PC-3 (cell line): Measurements from ENCODE around the gene RILPL2. TPM values are rescaled to one million over a fixed set of nuclear protein-coding genes. Genes with fewer than 3 reads are reported as not detected.

Source experiments
- ATAC-seq: fragments of 200-7000 bp; cut with Tn5 transposase; 2 replicates; pipeline ENCODE4 v1.9.1; 2020; ENCODE audit warnings: mild to moderate bottlenecking, moderate library complexity
- BruUV-seq: library from RNA; stranded (reverse); fragments of 400-500 nt; replicated peaks from 2 replicates; lab custom pipeline; 2021; lab: Mats Ljungman, UMichigan
- CTCF ChIA-PET: fragments of 300-600 bp; sonication (Branson Sonifier 250); formaldehyde crosslinking; loops from one replicate; lab custom pipeline; 2022; ENCODE audit warnings: antibody characterized with exemption; lab: Charles Lee
- POLR2A ChIA-PET: fragments of 300-600 bp; sonication (Branson Sonifier 250); formaldehyde crosslinking; loops from one replicate; lab custom pipeline; 2022; ENCODE audit warnings: antibody characterized with exemption; ENCODE audit not compliant: unreplicated experiment; lab: Charles Lee
- DNase-seq: peaks from one replicate; pipeline ENCODE4 v3.0.0-alpha.2; 2015
- H2AFZ ChIP-seq: fragments of 300-600 bp; sonication (generic); 2 replicates; pipeline ENCODE4 v1.6.0; 2016; ENCODE audit warnings: antibody characterized with exemption, low read length
- H3F3A ChIP-seq: fragments of 300-600 bp; sonication (generic); one replicate; pipeline ENCODE4 v1.6.0; 2017; ENCODE audit warnings: antibody characterized with exemption, low read length, control low read depth, mild to moderate bottlenecking; ENCODE audit not compliant: unreplicated experiment
- H3K27ac ChIP-seq: fragments of 300-600 bp; sonication (generic); 2 replicates; pipeline ENCODE4 v1.5.1; 2016; ENCODE audit warnings: mild to moderate bottlenecking, low read length
- H3K27me3 ChIP-seq: fragments of 300-600 bp; sonication (generic); 2 replicates; pipeline ENCODE4 v1.6.1; 2016; ENCODE audit warnings: low read length, mixed read lengths
- H3K36me3 ChIP-seq: fragments of 300-600 bp; sonication (generic); 2 replicates; pipeline ENCODE4 v1.6.1; 2016; ENCODE audit warnings: low read depth, mixed run types, low read length, mixed read lengths
- H3K4me1 ChIP-seq: fragments of 300-600 bp; sonication (generic); 2 replicates; pipeline ENCODE4 v1.5.1; 2016; ENCODE audit warnings: low read length; ENCODE audit not compliant: insufficient read depth
- H3K4me2 ChIP-seq: fragments of 300-600 bp; sonication (generic); 2 replicates; pipeline ENCODE4 v1.6.0; 2016; ENCODE audit warnings: low read length
- H3K4me3 ChIP-seq: fragments of 300-600 bp; sonication (generic); 2 replicates; pipeline ENCODE4 v1.5.1; 2016; ENCODE audit warnings: mild to moderate bottlenecking, low read length, mixed read lengths
- H3K79me2 ChIP-seq: fragments of 300-600 bp; sonication (generic); 2 replicates; pipeline ENCODE4 v1.6.1; 2017; ENCODE audit warnings: low read length, mixed read lengths
- H3K9ac ChIP-seq: fragments of 300-600 bp; sonication (generic); 2 replicates; pipeline ENCODE4 v1.6.0; 2016; ENCODE audit warnings: mild to moderate bottlenecking, low read length
- H3K9me2 ChIP-seq: fragments of 300-600 bp; sonication (generic); replicated peaks from 2 replicates; pipeline ENCODE4 v1.6.1; 2016; ENCODE audit warnings: mixed run types, low read length, mixed read lengths
- H3K9me3 ChIP-seq: fragments of 300-600 bp; sonication (generic); 2 replicates; pipeline ENCODE4 v1.6.1; 2016; ENCODE audit warnings: low read length, mixed read lengths
- H4K20me1 ChIP-seq: fragments of 300-600 bp; sonication (generic); 2 replicates; pipeline ENCODE4 v1.6.1; 2016; ENCODE audit warnings: low read length, mixed read lengths
- CTCF ChIP-seq: fragments of 300-600 bp; sonication (generic); conservative IDR thresholded peaks from 2 replicates; pipeline ENCODE4 v1.5.1; 2017; ENCODE audit warnings: antibody characterized with exemption, low read depth, mild to moderate bottlenecking, low read length
- EZH2 ChIP-seq: fragments of 300-600 bp; sonication (generic); IDR thresholded peaks from one replicate; pipeline ENCODE4 v1.6.1; 2017; ENCODE audit warnings: antibody characterized with exemption, mild to moderate bottlenecking, low read length; ENCODE audit not compliant: unreplicated experiment
- EZH2phosphoT487 ChIP-seq: fragments of 300-600 bp; sonication (generic); IDR thresholded peaks from 2 replicates; pipeline ENCODE4 v1.6.1; 2018; ENCODE audit warnings: mild to moderate bottlenecking, antibody characterized with exemption, low read length, borderline replicate concordance
- intact Hi-C: fragments of 100-400 bp; cut with micrococcal nuclease; formaldehyde crosslinking; loops from 2 replicates; pipeline ENCODE4 v1.9.0; 2023
- total RNA-seq: library from RNA; depleted of rRNA; stranded (reverse); fragments of >200 nt; gene quantifications from 2 replicates; pipeline ENCODE4 v1.2.3, GENCODE V29; 2014

The RILPL2 gene
- total RNA-seq, 1 experiment from 2014 or later: 2.2 TPM

GRCh38 chr12:123404581-123404980 is 31.9 kb downstream of the RILPL2 start:
- ChIA-PET CTCF (no interaction called here), POLR2A (no interaction called here)
- no peak for DNase-seq
- Histone ChIP-seq H3K4me2 (no peak overlapping the region), H3K9me3 (no peaks in the 10 kb centered on the region), H4K20me1 (no peaks in the 10 kb centered on the region), H3K9me2 (no peaks in the 10 kb centered on the region), H3F3A (no peaks in the 10 kb centered on the region), H3K9ac (no peak overlapping the region), H2AFZ (no peak overlapping the region), H3K27ac (no peak overlapping the region), H3K79me2 (peaks cover 4% of the 10 kb centered on the region; the same call in 1 of the 2 replicates), H3K4me3 (no peak overlapping the region), H3K4me1 (no peaks in the 10 kb centered on the region), H3K36me3 (peaks cover 27% of the 10 kb centered on the region), H3K27me3 (no peaks in the 10 kb centered on the region)
- TF ChIP-seq CTCF (no peak), EZH2phosphoT487 (no peak), EZH2 (no peak)
- intact Hi-C loops: no loop called here
- BruUV-seq: no TSS peak
- no peak for ATAC-seq

GRCh38 chr12:123401753-123402683 is 34.5 kb downstream of the RILPL2 start:
- no peak overlapping the region for H3K4me2 ChIP-seq
- no peaks in the 10 kb centered on the region for H3K9me3 ChIP-seq
- ChIA-PET CTCF (interaction anchor here (0.6 kb wide), 1 partner anchor 413 kb away, joined by 3 read pairs; no protein-coding TSS in a partner anchor), POLR2A (no interaction called here)
- no peaks in the 10 kb centered on the region for H3K27me3 ChIP-seq
- peaks cover 5% of the 10 kb centered on the region; the same call in 1 of the 2 replicates for H4K20me1 ChIP-seq
- H3K27ac ChIP-seq: no peak overlapping the region
- H3K4me1 ChIP-seq: no peaks in the 10 kb centered on the region
- ATAC-seq: no peak
- no TSS peak for BruUV-seq
- peaks cover 27% of the 10 kb centered on the region for H3K79me2 ChIP-seq
- H3K9me2 ChIP-seq: no peaks in the 10 kb centered on the region
- no peak for DNase-seq
- peaks cover 45% of the 10 kb centered on the region for H3K36me3 ChIP-seq
- intact Hi-C loops: no loop called here
- no peak overlapping the region for H2AFZ ChIP-seq
- TF ChIP-seq EZH2phosphoT487 (no peak), CTCF (no peak), EZH2 (no peak)
- H3F3A ChIP-seq: no peaks in the 10 kb centered on the region
- no peak overlapping the region for H3K9ac ChIP-seq
- no peak overlapping the region for H3K4me3 ChIP-seq

DNA sequence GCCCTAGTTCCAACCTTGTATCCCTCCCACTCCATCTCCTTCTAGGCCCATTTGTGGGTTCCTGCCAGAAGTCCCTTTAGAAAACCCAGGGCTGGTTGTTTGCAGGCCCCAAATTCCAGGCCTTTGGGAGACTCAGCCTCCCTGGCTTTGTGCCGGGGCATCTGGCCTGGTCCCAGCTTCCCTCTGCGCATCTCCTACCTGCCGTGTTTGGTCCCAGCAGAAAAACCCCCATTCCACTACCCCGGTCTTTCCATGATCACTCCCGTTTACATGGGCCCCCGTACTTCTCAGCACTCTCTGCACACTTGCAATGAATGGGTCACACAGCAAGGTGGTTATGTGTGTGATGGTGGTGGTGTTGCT is 37.2 kb downstream of the RILPL2 start:
- Histone ChIP-seq H4K20me1 (peaks cover 5% of the 10 kb centered on the region; the same call in 1 of the 2 replicates), H3K27me3 (no peaks in the 10 kb centered on the region), H3K9me3 (no peaks in the 10 kb centered on the region), H3F3A (no peaks in the 10 kb centered on the region), H3K36me3 (peaks cover 54% of the 10 kb centered on the region), H3K4me2 (no peak overlapping the region), H3K9ac (no peak overlapping the region), H3K79me2 (peaks cover 44% of the 10 kb centered on the region), H3K4me1 (no peaks in the 10 kb centered on the region), H2AFZ (no peak overlapping the region), H3K9me2 (no peaks in the 10 kb centered on the region), H3K4me3 (no peak overlapping the region), H3K27ac (no peak overlapping the region)
- no TSS peak for BruUV-seq
- POLR2A ChIA-PET: no interaction called here
- no peak for DNase-seq
- no peak for ATAC-seq
- CTCF ChIA-PET: no interaction called here
- no peak for TF ChIP-seq CTCF
- no peak for TF ChIP-seq EZH2phosphoT487
- no peak for TF ChIP-seq EZH2
- intact Hi-C loops: no loop called here
